Effector memory CD8-positive, alpha-beta T cell (primary cell): Measurements from ENCODE around the gene HYDIN.
"Not testable (repeated sequence)": the region's sequence is repeated elsewhere in the genome, so short reads cannot be mapped to it uniquely, and the experiment has no call there.

Experiments used
- ATAC-seq: fragments of 150-1000 bp; cut with Tn5 transposase; replicated peaks from 2 replicates; pipeline ENCODE4 v1.10.0; 2021; ENCODE audit warnings: mild to moderate bottlenecking, moderate library complexity
- DNase-seq, 3 experiments: peaks; one replicate each; pipeline ENCODE4 v3.0.0; 2021
- H3K27ac Mint-ChIP-seq, 2 donors: one replicate each; pipeline ENCODE4 v1.8.0; 2022; ENCODE audit warnings: mild to moderate bottlenecking in 2 of 2, mixed read lengths in 2 of 2, moderate library complexity in 2 of 2
- H3K27me3 Mint-ChIP-seq, 2 donors: one replicate each; pipeline ENCODE4 v1.8.0; 2022; ENCODE audit warnings: mixed read lengths in 2 of 2
- H3K36me3 Mint-ChIP-seq: one replicate; pipeline ENCODE4 v1.8.0; 2022; ENCODE audit warnings: mild to moderate bottlenecking, moderate library complexity, mixed read lengths; ENCODE audit not compliant: insufficient read depth
- H3K4me1 Mint-ChIP-seq, 2 donors: one replicate each; pipeline ENCODE4 v1.8.0; 2022; ENCODE audit warnings: low read depth in 2 of 2, mixed read lengths in 2 of 2
- H3K4me3 Mint-ChIP-seq, 2 donors: one replicate each; pipeline ENCODE4 v1.8.0; 2022; ENCODE audit warnings: mild to moderate bottlenecking in 2 of 2, mixed read lengths in 2 of 2, moderate library complexity in 2 of 2
- H3K9me3 Mint-ChIP-seq, 2 donors: one replicate each; pipeline ENCODE4 v1.8.0; 2022; ENCODE audit warnings: mixed read lengths in 2 of 2

HYDIN gene

DNA sequence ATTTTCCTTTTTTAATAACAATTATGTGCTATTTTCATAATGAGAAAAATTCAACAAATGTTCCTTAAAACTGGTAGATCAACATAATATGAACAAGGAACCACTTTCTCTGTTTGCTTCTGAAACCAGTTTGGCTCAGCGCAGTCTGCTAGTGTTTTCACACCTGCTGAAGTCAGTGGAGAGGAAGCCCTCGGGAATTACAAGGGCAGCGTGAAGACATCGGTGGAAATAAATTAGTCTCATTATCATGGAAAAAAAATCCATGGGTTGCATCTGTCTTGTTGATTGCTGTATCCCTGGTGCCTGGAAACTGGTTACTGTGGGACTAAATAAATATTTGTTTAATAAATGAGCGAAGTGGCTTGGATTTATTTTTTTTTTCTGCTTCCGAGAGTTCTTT, 245.8 kb downstream of the HYDIN start:
- not testable (repeated sequence) for DNase-seq, ATAC-seq, H3K9me3 Mint-ChIP-seq, H3K27me3 Mint-ChIP-seq, H3K4me1 Mint-ChIP-seq, H3K4me3 Mint-ChIP-seq, H3K36me3 Mint-ChIP-seq, H3K27ac Mint-ChIP-seq

- not testable (repeated sequence) for H3K27ac Mint-ChIP-seq, H3K27me3 Mint-ChIP-seq, ATAC-seq, H3K4me1 Mint-ChIP-seq, DNase-seq, H3K36me3 Mint-ChIP-seq, H3K9me3 Mint-ChIP-seq, H3K4me3 Mint-ChIP-seq
Measured at GRCh38 chr16:70968332-70968731, 262.2 kb downstream of the HYDIN start.

GRCh38 chr16:70960169-70960568, 270.4 kb downstream of the HYDIN start:
- not testable (repeated sequence) for H3K4me1 Mint-ChIP-seq, H3K27ac Mint-ChIP-seq, ATAC-seq, DNase-seq, H3K36me3 Mint-ChIP-seq, H3K4me3 Mint-ChIP-seq, H3K9me3 Mint-ChIP-seq, H3K27me3 Mint-ChIP-seq

GRCh38 chr16:70954922-70955321, 275.6 kb downstream of the HYDIN start:
- not testable (repeated sequence) for H3K4me3 Mint-ChIP-seq, DNase-seq, H3K36me3 Mint-ChIP-seq, H3K27ac Mint-ChIP-seq, ATAC-seq, H3K4me1 Mint-ChIP-seq, H3K9me3 Mint-ChIP-seq
- peaks cover 0 to 12% of the 10 kb centered on the region in 2 donors for H3K27me3 Mint-ChIP-seq

DNA sequence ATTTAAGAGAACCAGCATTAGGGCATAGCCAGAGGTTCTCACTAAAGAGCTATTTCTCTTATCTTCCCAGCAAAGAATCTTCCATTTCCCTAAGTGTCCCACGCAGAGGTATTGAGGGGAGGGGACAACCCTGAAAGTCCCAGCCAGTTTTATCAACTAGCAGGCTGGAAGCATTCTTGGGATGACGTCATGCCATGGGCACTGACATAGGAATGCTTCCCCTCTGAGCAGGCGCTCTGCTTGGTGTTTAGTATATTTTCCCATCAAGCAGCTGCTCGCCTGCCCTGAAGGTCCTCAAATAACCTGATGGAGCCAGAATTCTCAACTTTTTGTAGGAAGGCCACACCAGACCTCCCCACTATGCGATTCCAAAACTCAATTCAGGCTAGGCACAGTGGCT, 276.7 kb downstream of the HYDIN start:
- not testable (repeated sequence) for DNase-seq, H3K27ac Mint-ChIP-seq, H3K4me1 Mint-ChIP-seq, H3K36me3 Mint-ChIP-seq, H3K4me3 Mint-ChIP-seq, H3K9me3 Mint-ChIP-seq, ATAC-seq
- H3K27me3 Mint-ChIP-seq = peaks cover 0 to 12% of the 10 kb centered on the region in 2 donors

- DNase-seq, H3K27me3 Mint-ChIP-seq, H3K9me3 Mint-ChIP-seq, H3K27ac Mint-ChIP-seq, H3K4me3 Mint-ChIP-seq, H3K36me3 Mint-ChIP-seq, H3K4me1 Mint-ChIP-seq, ATAC-seq: not testable (repeated sequence)
Measured at GRCh38 chr16:70943551-70943950, 287.0 kb downstream of the HYDIN start.

GRCh38 chr16:70939690-70940359, 290.7 kb downstream of the HYDIN start:
- ATAC-seq, H3K4me1 Mint-ChIP-seq: not testable (repeated sequence)
- peaks cover 5 to 13% of the 10 kb centered on the region in 2 donors for H3K27me3 Mint-ChIP-seq

GRCh38 chr16:70936781-70937525, 293.6 kb downstream of the HYDIN start:
- not testable (repeated sequence) for H3K4me1 Mint-ChIP-seq, DNase-seq, H3K36me3 Mint-ChIP-seq, H3K27ac Mint-ChIP-seq, H3K9me3 Mint-ChIP-seq, H3K4me3 Mint-ChIP-seq, ATAC-seq
- H3K27me3 Mint-ChIP-seq = peaks cover 5 to 13% of the 10 kb centered on the region in 2 donors

More at GRCh38 chr16:70939690-70940359, 290.7 kb downstream of the HYDIN start:
- not testable (repeated sequence) for H3K36me3 Mint-ChIP-seq, DNase-seq, H3K4me3 Mint-ChIP-seq, H3K9me3 Mint-ChIP-seq, H3K27ac Mint-ChIP-seq

GRCh38 chr16:70935325-70935724, 295.2 kb downstream of the HYDIN start:
- H3K4me3 Mint-ChIP-seq, DNase-seq, H3K36me3 Mint-ChIP-seq, H3K27ac Mint-ChIP-seq, H3K4me1 Mint-ChIP-seq, ATAC-seq, H3K9me3 Mint-ChIP-seq: not testable (repeated sequence)
- H3K27me3 Mint-ChIP-seq = peaks cover 2 to 13% of the 10 kb centered on the region in 2 donors

- not testable (repeated sequence) for ATAC-seq, H3K4me3 Mint-ChIP-seq
Measured at GRCh38 chr16:70933746-70934145, 296.8 kb downstream of the HYDIN start.

GRCh38 chr16:70930757-70931156, 299.8 kb downstream of the HYDIN start:
- not testable (repeated sequence) for H3K4me1 Mint-ChIP-seq, H3K36me3 Mint-ChIP-seq, ATAC-seq, H3K9me3 Mint-ChIP-seq, H3K4me3 Mint-ChIP-seq, H3K27me3 Mint-ChIP-seq, H3K27ac Mint-ChIP-seq, DNase-seq

More at GRCh38 chr16:70933746-70934145, 296.8 kb downstream of the HYDIN start:
- DNase-seq, H3K36me3 Mint-ChIP-seq, H3K27ac Mint-ChIP-seq, H3K4me1 Mint-ChIP-seq, H3K9me3 Mint-ChIP-seq: not testable (repeated sequence)
- H3K27me3 Mint-ChIP-seq = peaks cover 0 to 11% of the 10 kb centered on the region in 2 donors

- H3K27ac Mint-ChIP-seq, H3K4me3 Mint-ChIP-seq, DNase-seq, ATAC-seq, H3K36me3 Mint-ChIP-seq, H3K9me3 Mint-ChIP-seq, H3K4me1 Mint-ChIP-seq: not testable (repeated sequence)
- peaks cover 5 to 20% of the 10 kb centered on the region in 2 donors for H3K27me3 Mint-ChIP-seq
Measured at GRCh38 chr16:70922164-70922563, 308.4 kb downstream of the HYDIN start.

GRCh38 chr16:70920661-70921060, 309.9 kb downstream of the HYDIN start:
- DNase-seq, H3K27ac Mint-ChIP-seq, H3K4me3 Mint-ChIP-seq, H3K36me3 Mint-ChIP-seq, H3K9me3 Mint-ChIP-seq, ATAC-seq, H3K4me1 Mint-ChIP-seq: not testable (repeated sequence)
- H3K27me3 Mint-ChIP-seq = peaks cover 5 to 20% of the 10 kb centered on the region in 2 donors

GRCh38 chr16:70888208-70888607, 342.3 kb downstream of the HYDIN start:
- not testable (repeated sequence) for H3K36me3 Mint-ChIP-seq, H3K9me3 Mint-ChIP-seq, H3K4me1 Mint-ChIP-seq, H3K4me3 Mint-ChIP-seq, H3K27me3 Mint-ChIP-seq, ATAC-seq, H3K27ac Mint-ChIP-seq, DNase-seq
